ENCODE results near the gene EYA4. TPM values are rescaled to one million over a fixed set of nuclear protein-coding genes. Genes with fewer than 3 reads are reported as not detected.

The EYA4 gene
- total and polyA plus RNA-seq, 3 experiments from 2014 or later: not detected

DNA sequence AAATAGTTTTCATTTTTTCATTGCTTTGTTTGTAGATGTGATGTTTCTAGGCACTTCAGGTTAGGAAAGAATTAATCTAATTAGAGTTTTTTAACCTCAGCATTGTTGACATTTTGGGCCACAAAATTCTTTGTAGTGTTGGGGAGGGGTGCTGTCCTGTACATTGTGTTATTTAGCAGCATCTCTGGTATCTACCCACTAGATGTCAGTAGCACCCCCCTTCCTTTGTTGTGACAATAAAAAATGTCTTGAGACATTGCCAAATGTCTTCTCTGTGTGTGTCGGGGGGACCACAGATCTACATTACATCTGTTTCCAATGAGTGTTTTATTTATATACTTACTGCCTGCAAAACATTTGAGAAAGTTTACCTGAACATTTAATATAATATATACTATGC is 45.6 kb downstream of the EYA4 start:
- H3K9me3 Mint-ChIP-seq: peaks cover 0 to 7% (median 2%) of the 10 kb centered on the region in 5 donors
- H3K9me3 ChIP-seq (ENCODE audit: low read length): no peaks in the 10 kb centered on the region
- no peaks in the 10 kb centered on the region for H3K4me1 ChIP-seq (ENCODE audit: insufficient read depth, low read length)
- H3K27me3 ChIP-seq (ENCODE audit: insufficient read depth, low read length, poor library complexity, severe bottlenecking): no peaks in the 10 kb centered on the region
- H3K36me3 Mint-ChIP-seq: no peaks in the 10 kb centered on the region
- no peaks in the 10 kb centered on the region for H3K4me1 Mint-ChIP-seq
- no peak overlapping the region for H3K27ac ChIP-seq (ENCODE audit: low read depth, low read length)
- no peak overlapping the region for H3K4me3 Mint-ChIP-seq
- H3K27me3 Mint-ChIP-seq: peaks cover 0 to 1% of the 10 kb centered on the region in 2 donors
- POLR2A ChIA-PET: no interaction called here
- H3K4me3 ChIP-seq (ENCODE audit: low read length): no peak overlapping the region
- CTCF ChIA-PET: no interaction called here
- no peak overlapping the region for H3K27ac Mint-ChIP-seq
- no peak for DNase-seq
- H3K36me3 ChIP-seq (ENCODE audit: insufficient read depth, low read length): no peaks in the 10 kb centered on the region

DNA sequence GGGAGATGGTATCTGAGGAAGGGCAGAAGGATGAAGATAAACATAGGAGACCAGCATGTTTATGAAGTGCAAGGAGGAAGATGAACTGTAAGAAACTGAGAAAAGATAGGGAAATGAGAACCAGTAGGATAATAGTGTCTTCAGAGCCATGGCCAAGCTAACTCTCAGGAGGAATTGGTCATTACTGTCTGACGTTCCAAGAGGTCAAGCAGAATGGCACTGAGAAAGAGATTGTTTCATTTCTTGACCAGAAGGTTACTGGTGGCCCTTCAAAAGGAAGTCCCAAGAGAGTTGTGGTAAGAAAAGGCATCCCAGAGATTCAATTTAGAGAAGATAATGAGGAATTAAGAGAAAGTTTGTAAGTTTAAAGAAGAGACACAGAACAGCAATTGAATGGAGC is 47.5 kb downstream of the EYA4 start:
- Mint-ChIP-seq H3K4me3 (no peak overlapping the region), H3K4me1 (no peaks in the 10 kb centered on the region), H3K27me3 (peaks cover 0 to 1% of the 10 kb centered on the region in 2 donors), H3K9me3 (peaks cover 0 to 7% (median 2%) of the 10 kb centered on the region in 5 donors), H3K27ac (no peak overlapping the region), H3K36me3 (no peaks in the 10 kb centered on the region)
- H3K9me3 ChIP-seq (ENCODE audit: low read length): no peaks in the 10 kb centered on the region
- no peaks in the 10 kb centered on the region for H3K27me3 ChIP-seq (ENCODE audit: insufficient read depth, low read length, poor library complexity, severe bottlenecking)
- H3K36me3 ChIP-seq (ENCODE audit: insufficient read depth, low read length): no peaks in the 10 kb centered on the region
- ChIA-PET CTCF (no interaction called here), POLR2A (no interaction called here)
- no peaks in the 10 kb centered on the region for H3K4me1 ChIP-seq (ENCODE audit: insufficient read depth, low read length)
- H3K4me3 ChIP-seq (ENCODE audit: low read length): no peak overlapping the region
- H3K27ac ChIP-seq (ENCODE audit: low read depth, low read length): no peak overlapping the region
- no peak for DNase-seq

GRCh38 chr6:133289733-133290306 is 48.7 kb downstream of the EYA4 start:
- Mint-ChIP-seq H3K4me1 (no peaks in the 10 kb centered on the region), H3K27ac (no peak overlapping the region), H3K27me3 (peaks cover 0 to 1% of the 10 kb centered on the region in 2 donors), H3K36me3 (no peaks in the 10 kb centered on the region), H3K4me3 (no peak overlapping the region), H3K9me3 (peaks cover 0 to 7% (median 2%) of the 10 kb centered on the region in 5 donors)
- Histone ChIP-seq H3K4me3 (ENCODE audit: low read length) (no peak overlapping the region), H3K27ac (ENCODE audit: low read depth, low read length) (no peak overlapping the region), H3K36me3 (ENCODE audit: insufficient read depth, low read length) (no peaks in the 10 kb centered on the region), H3K9me3 (ENCODE audit: low read length) (no peaks in the 10 kb centered on the region), H3K4me1 (ENCODE audit: insufficient read depth, low read length) (no peaks in the 10 kb centered on the region), H3K27me3 (ENCODE audit: insufficient read depth, low read length, poor library complexity, severe bottlenecking) (no peaks in the 10 kb centered on the region)
- no peak for DNase-seq
- POLR2A ChIA-PET: no interaction called here
- CTCF ChIA-PET: no interaction called here

GRCh38 chr6:133290930-133291329 is 49.8 kb downstream of the EYA4 start:
- Mint-ChIP-seq H3K27me3 (no peaks in the 10 kb centered on the region), H3K9me3 (peaks cover 0 to 6% (median 0%) of the 10 kb centered on the region in 5 donors), H3K27ac (no peak overlapping the region), H3K36me3 (no peaks in the 10 kb centered on the region), H3K4me1 (no peaks in the 10 kb centered on the region), H3K4me3 (no peak overlapping the region)
- no peaks in the 10 kb centered on the region for H3K4me1 ChIP-seq (ENCODE audit: insufficient read depth, low read length)
- no peaks in the 10 kb centered on the region for H3K36me3 ChIP-seq (ENCODE audit: insufficient read depth, low read length)
- ChIA-PET CTCF (no interaction called here), POLR2A (no interaction called here)
- no peaks in the 10 kb centered on the region for H3K27me3 ChIP-seq (ENCODE audit: insufficient read depth, low read length, poor library complexity, severe bottlenecking)
- DNase-seq: no peak
- no peak overlapping the region for H3K27ac ChIP-seq (ENCODE audit: low read depth, low read length)
- no peak overlapping the region for H3K4me3 ChIP-seq (ENCODE audit: low read length)
- no peaks in the 10 kb centered on the region for H3K9me3 ChIP-seq (ENCODE audit: low read length)

GRCh38 chr6:133291671-133292070 is 50.5 kb downstream of the EYA4 start:
- Histone ChIP-seq H3K27ac (ENCODE audit: low read depth, low read length) (no peak overlapping the region), H3K27me3 (ENCODE audit: insufficient read depth, low read length, poor library complexity, severe bottlenecking) (no peaks in the 10 kb centered on the region), H3K4me1 (ENCODE audit: insufficient read depth, low read length) (no peaks in the 10 kb centered on the region), H3K9me3 (ENCODE audit: low read length) (no peaks in the 10 kb centered on the region), H3K4me3 (ENCODE audit: low read length) (no peak overlapping the region), H3K36me3 (ENCODE audit: insufficient read depth, low read length) (no peaks in the 10 kb centered on the region)
- Mint-ChIP-seq H3K36me3 (no peaks in the 10 kb centered on the region), H3K27me3 (no peaks in the 10 kb centered on the region), H3K4me3 (no peak overlapping the region), H3K27ac (no peak overlapping the region), H3K9me3 (peaks cover 0 to 7% (median 0%) of the 10 kb centered on the region in 5 donors), H3K4me1 (no peaks in the 10 kb centered on the region)
- DNase-seq: no peak
- ChIA-PET POLR2A (no interaction called here), CTCF (no interaction called here)

GRCh38 chr6:133297657-133298056 is 56.5 kb downstream of the EYA4 start:
- Mint-ChIP-seq H3K4me3 (no peak overlapping the region), H3K36me3 (no peaks in the 10 kb centered on the region), H3K9me3 (peaks cover 0 to 9% (median 0%) of the 10 kb centered on the region in 5 donors), H3K27me3 (no peaks in the 10 kb centered on the region), H3K27ac (no peak overlapping the region), H3K4me1 (no peaks in the 10 kb centered on the region)
- no peaks in the 10 kb centered on the region for H3K4me1 ChIP-seq (ENCODE audit: insufficient read depth, low read length)
- H3K27ac ChIP-seq (ENCODE audit: low read depth, low read length): no peak overlapping the region
- H3K4me3 ChIP-seq (ENCODE audit: low read length): no peak overlapping the region
- CTCF ChIA-PET: no interaction called here
- no peaks in the 10 kb centered on the region for H3K27me3 ChIP-seq (ENCODE audit: insufficient read depth, low read length, poor library complexity, severe bottlenecking)
- H3K9me3 ChIP-seq (ENCODE audit: low read length): no peaks in the 10 kb centered on the region
- no peak for DNase-seq
- no peaks in the 10 kb centered on the region for H3K36me3 ChIP-seq (ENCODE audit: insufficient read depth, low read length)
- POLR2A ChIA-PET: no interaction called here

- no peaks in the 10 kb centered on the region for H3K9me3 ChIP-seq (ENCODE audit: low read length)
- peaks cover 0 to 9% (median 0%) of the 10 kb centered on the region in 5 donors for H3K9me3 Mint-ChIP-seq
- no peak for DNase-seq
Observed at GRCh38 chr6:133298335-133298734, 57.2 kb downstream of the EYA4 start.

GRCh38 chr6:133298801-133299200 is 57.6 kb downstream of the EYA4 start:
- Mint-ChIP-seq H3K36me3 (no peaks in the 10 kb centered on the region), H3K27ac (no peak overlapping the region), H3K4me1 (no peaks in the 10 kb centered on the region), H3K27me3 (no peaks in the 10 kb centered on the region), H3K4me3 (no peak overlapping the region), H3K9me3 (peaks cover 0 to 9% (median 0%) of the 10 kb centered on the region in 5 donors)
- H3K9me3 ChIP-seq (ENCODE audit: low read length): no peaks in the 10 kb centered on the region
- no peaks in the 10 kb centered on the region for H3K4me1 ChIP-seq (ENCODE audit: insufficient read depth, low read length)
- ChIA-PET POLR2A (no interaction called here), CTCF (no interaction called here)
- no peaks in the 10 kb centered on the region for H3K27me3 ChIP-seq (ENCODE audit: insufficient read depth, low read length, poor library complexity, severe bottlenecking)
- no peak overlapping the region for H3K4me3 ChIP-seq (ENCODE audit: low read length)
- H3K36me3 ChIP-seq (ENCODE audit: insufficient read depth, low read length): no peaks in the 10 kb centered on the region
- no peak overlapping the region for H3K27ac ChIP-seq (ENCODE audit: low read depth, low read length)
- no peak for DNase-seq

More at GRCh38 chr6:133298335-133298734, 57.2 kb downstream of the EYA4 start:
- H3K36me3 Mint-ChIP-seq: no peaks in the 10 kb centered on the region
- no peaks in the 10 kb centered on the region for H3K27me3 Mint-ChIP-seq
- Histone ChIP-seq H3K4me3 (ENCODE audit: low read length) (no peak overlapping the region), H3K27me3 (ENCODE audit: insufficient read depth, low read length, poor library complexity, severe bottlenecking) (no peaks in the 10 kb centered on the region), H3K4me1 (ENCODE audit: insufficient read depth, low read length) (no peaks in the 10 kb centered on the region), H3K27ac (ENCODE audit: low read depth, low read length) (no peak overlapping the region), H3K36me3 (ENCODE audit: insufficient read depth, low read length) (no peaks in the 10 kb centered on the region)
- ChIA-PET POLR2A (no interaction called here), CTCF (no interaction called here)
- H3K4me3 Mint-ChIP-seq: no peak overlapping the region
- no peak overlapping the region for H3K27ac Mint-ChIP-seq
- H3K4me1 Mint-ChIP-seq: no peaks in the 10 kb centered on the region

DNA sequence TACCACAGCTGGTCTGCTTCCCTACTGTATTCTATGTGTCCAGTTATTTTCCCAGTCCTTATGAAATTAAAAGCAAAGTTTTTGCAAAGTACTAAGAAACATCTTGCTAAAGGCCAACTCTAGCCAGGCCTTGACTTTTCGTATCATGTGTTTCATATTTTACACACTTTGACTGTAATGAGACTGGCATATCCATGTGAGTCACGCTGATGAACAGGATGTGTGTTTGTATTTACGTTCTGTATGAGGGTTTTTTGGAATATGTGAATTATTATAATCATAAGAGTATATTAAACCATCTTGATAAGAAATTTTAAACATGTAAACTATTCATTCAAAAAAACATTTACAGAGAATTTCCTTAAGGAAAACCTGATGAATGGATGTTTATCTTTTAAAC is 59.7 kb downstream of the EYA4 start:
- H3K27ac Mint-ChIP-seq: no peak overlapping the region
- POLR2A ChIA-PET: no interaction called here
- no peak for DNase-seq

More for the DNA sequence above, 59.7 kb downstream of the EYA4 start:
- Mint-ChIP-seq H3K4me1 (no peaks in the 10 kb centered on the region), H3K27me3 (no peaks in the 10 kb centered on the region), H3K4me3 (no peak overlapping the region), H3K9me3 (peaks cover 0 to 8% (median 0%) of the 10 kb centered on the region in 5 donors), H3K36me3 (no peaks in the 10 kb centered on the region)
- no peak overlapping the region for H3K4me3 ChIP-seq (ENCODE audit: low read length)
- CTCF ChIA-PET: no interaction called here
- no peaks in the 10 kb centered on the region for H3K9me3 ChIP-seq (ENCODE audit: low read length)
- no peaks in the 10 kb centered on the region for H3K27me3 ChIP-seq (ENCODE audit: insufficient read depth, low read length, poor library complexity, severe bottlenecking)
- H3K36me3 ChIP-seq (ENCODE audit: insufficient read depth, low read length): no peaks in the 10 kb centered on the region
- no peaks in the 10 kb centered on the region for H3K4me1 ChIP-seq (ENCODE audit: insufficient read depth, low read length)
- H3K27ac ChIP-seq (ENCODE audit: low read depth, low read length): no peak overlapping the region
